ENCODE results near the gene STAP1.

DNA sequence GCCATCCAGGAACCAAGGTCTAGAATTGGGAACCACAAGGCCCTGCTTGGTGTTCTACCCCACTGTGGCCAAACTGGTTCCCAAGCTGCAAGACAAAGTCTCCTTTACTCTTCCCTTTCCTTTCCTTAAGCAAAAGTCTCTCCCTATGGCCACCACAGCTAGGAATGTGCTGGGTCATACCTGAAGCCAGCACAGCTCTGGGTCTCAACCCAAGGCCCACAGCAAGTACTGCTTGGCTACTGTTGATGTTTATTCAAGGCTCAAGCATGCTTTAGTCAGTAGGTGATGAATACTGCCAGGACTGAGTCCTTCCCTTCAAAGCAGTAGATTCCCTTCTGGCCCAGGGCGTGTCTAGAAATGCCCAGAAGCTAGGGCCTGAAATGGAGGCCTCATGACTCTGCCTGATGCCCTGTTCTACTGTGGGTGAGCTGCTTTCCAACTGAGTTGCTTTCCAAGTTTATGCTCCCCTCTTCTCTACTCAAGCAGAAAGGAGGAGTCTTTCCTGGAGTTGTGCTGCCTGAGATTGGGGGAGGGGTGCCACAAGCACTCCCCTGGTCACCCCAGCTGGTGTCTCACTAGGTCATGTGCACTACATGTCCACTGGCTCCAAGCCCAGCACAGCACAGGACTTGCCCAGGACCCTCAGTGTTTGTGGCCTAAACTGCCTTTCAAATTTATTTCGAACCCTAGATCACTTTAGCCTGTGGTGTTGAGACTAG is 44.9 kb downstream of the STAP1 start:
- TF ChIP-seq, protein P1, sequence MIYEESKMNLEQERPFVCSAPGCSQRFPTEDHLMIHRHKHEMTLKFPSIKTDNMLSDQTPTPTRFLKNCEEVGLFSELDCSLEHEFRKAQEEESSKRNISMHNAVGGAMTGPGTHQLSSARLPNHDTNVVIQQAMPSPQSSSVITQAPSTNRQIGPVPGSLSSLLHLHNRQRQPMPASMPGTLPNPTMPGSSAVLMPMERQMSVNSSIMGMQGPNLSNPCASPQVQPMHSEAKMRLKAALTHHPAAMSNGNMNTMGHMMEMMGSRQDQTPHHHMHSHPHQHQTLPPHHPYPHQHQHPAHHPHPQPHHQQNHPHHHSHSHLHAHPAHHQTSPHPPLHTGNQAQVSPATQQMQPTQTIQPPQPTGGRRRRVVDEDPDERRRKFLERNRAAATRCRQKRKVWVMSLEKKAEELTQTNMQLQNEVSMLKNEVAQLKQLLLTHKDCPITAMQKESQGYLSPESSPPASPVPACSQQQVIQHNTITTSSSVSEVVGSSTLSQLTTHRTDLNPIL (CRISPR knock-in tag; IDR thresholded peaks at IDR 0.05; ENCODE audit: low read depth) = no peak
- TF ChIP-seq, protein P2, sequence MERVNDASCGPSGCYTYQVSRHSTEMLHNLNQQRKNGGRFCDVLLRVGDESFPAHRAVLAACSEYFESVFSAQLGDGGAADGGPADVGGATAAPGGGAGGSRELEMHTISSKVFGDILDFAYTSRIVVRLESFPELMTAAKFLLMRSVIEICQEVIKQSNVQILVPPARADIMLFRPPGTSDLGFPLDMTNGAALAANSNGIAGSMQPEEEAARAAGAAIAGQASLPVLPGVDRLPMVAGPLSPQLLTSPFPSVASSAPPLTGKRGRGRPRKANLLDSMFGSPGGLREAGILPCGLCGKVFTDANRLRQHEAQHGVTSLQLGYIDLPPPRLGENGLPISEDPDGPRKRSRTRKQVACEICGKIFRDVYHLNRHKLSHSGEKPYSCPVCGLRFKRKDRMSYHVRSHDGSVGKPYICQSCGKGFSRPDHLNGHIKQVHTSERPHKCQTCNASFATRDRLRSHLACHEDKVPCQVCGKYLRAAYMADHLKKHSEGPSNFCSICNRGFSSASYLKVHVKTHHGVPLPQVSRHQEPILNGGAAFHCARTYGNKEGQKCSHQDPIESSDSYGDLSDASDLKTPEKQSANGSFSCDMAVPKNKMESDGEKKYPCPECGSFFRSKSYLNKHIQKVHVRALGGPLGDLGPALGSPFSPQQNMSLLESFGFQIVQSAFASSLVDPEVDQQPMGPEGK (CRISPR knock-in tag; IDR thresholded peaks at IDR 0.05; ENCODE audit: borderline replicate concordance) = no peak
- TF ChIP-seq CSDC2 (CRISPR knock-in tag; IDR thresholded peaks at IDR 0.05) (no peak), CSRNP3 (CRISPR knock-in tag; IDR thresholded peaks at IDR 0.05) (no peak), ZFP30 (CRISPR knock-in tag; IDR thresholded peaks at IDR 0.05) (no peak)

Measured in SK-N-SH treated with all-trans-retinoic acid at 6 μM for 48 hours (cell line).